Tibial artery (tissue), 4 donors: ENCODE results near the gene PPIL1.

Experiments used
- DNase-seq, 2 donors: peaks; one replicate each; pipeline ENCODE4 v3.0.0-alpha.2; 2019
- H3K27ac ChIP-seq, 2 donors: fragments of 200-600 bp; sonication (generic) in 1 of 2; 1 replicate in 1 of 2; 2 replicates in 1 of 2; pipeline ENCODE4 v1.5.1; 2018 to 2019; ENCODE audit warnings: mild to moderate bottlenecking in 1 of 2
- H3K27me3 ChIP-seq, 2 donors: fragments of 200-600 bp; sonication (generic) in 1 of 2; one replicate each; pipeline versions ENCODE4 v1.5.1 to v1.6.0; 2016 to 2019
- H3K36me3 ChIP-seq, 3 donors: fragments of 200-600 bp; sonication (generic) in 2 of 3; one replicate each; pipeline ENCODE4 v1.5.1; 2016 to 2019; ENCODE audit warnings: mild to moderate bottlenecking in 2 of 3
- H3K4me1 ChIP-seq, 4 donors: fragments of 200-600 bp; sonication (generic) in 2 of 4; 1 replicate in 3 of 4; 2 replicates in 1 of 4; pipeline ENCODE4 v1.5.1; 2016 to 2019
- H3K4me3 ChIP-seq, 2 donors: fragments of 200-600 bp; sonication (generic) in 1 of 2; 1 replicate in 1 of 2; 2 replicates in 1 of 2; pipeline ENCODE4 v1.5.1; 2018 to 2019; ENCODE audit warnings: mild to moderate bottlenecking in 2 of 2
- H3K9me3 ChIP-seq, 3 donors: fragments of 200-600 bp; sonication (generic) in 1 of 3; one replicate each; pipeline ENCODE4 v1.5.1; 2016 to 2019
- CTCF ChIP-seq, 2 experiments: fragments of 200-600 bp in 1 of 2; fragments of 450-650 bp in 1 of 2; IDR thresholded peaks; one replicate each; pipeline ENCODE4 v1.5.1; 2017 to 2019; ENCODE audit warnings: antibody characterized with exemption in 2 of 2, mild to moderate bottlenecking in 1 of 2, moderate library complexity in 1 of 2
- intact Hi-C: fragments of 100-400 bp; cut with DNase I; formaldehyde crosslinking; loops from one replicate; pipeline ENCODE4 v1.15.0; 2023; ENCODE audit warnings: low total_unique reads

PPIL1 gene

GRCh38 chr6:36884610-36885009 is 10.0 kb upstream of the PPIL1 start:
- DNase-seq, result no peak
- Histone ChIP-seq H3K4me3 (no peak overlapping the region), H3K27ac (peak overlapping the region in 1 of 2 donors; percentile 89), H3K27me3 (no peaks in the 10 kb centered on the region), H3K9me3 (no peaks in the 10 kb centered on the region), H3K4me1 (peaks cover 0 to 25% (median 17%) of the 10 kb centered on the region in 4 donors), H3K36me3 (no peaks in the 10 kb centered on the region)
- TF ChIP-seq CTCF (IDR thresholded peaks at IDR 0.05), result no peak
- intact Hi-C loops, result loop anchor here (5.0 to 10.0 kb wide), 3 partner anchors 98 to 290 kb away; partner anchors contain the start of gene PIM1

GRCh38 chr6:36875250-36875633 is 639 bp upstream of the PPIL1 start:
- Histone ChIP-seq H3K27ac (peak overlapping the region; percentile 77 to 81), H3K9me3 (no peaks in the 10 kb centered on the region), H3K4me1 (peaks cover 0 to 16% (median 4%) of the 10 kb centered on the region in 4 donors), H3K36me3 (peaks cover 0 to 11% (median 0%) of the 10 kb centered on the region in 3 donors), H3K27me3 (no peaks in the 10 kb centered on the region), H3K4me3 (peak overlapping the region; percentile 81 to 84)
- intact Hi-C loops, result no loop called here
- TF ChIP-seq CTCF (IDR thresholded peaks at IDR 0.05), result no peak
- no peak for DNase-seq

GRCh38 chr6:36873612-36874442 is 776 bp downstream of the PPIL1 start:
- TF ChIP-seq CTCF (IDR thresholded peaks at IDR 0.05), result no peak
- Histone ChIP-seq H3K27me3 (no peaks in the 10 kb centered on the region), H3K9me3 (no peaks in the 10 kb centered on the region), H3K4me3 (peak overlapping the region; percentile 81 to 84), H3K36me3 (peaks cover 0 to 25% (median 7%) of the 10 kb centered on the region in 3 donors), H3K27ac (peak overlapping the region in 1 of 2 donors; percentile 81), H3K4me1 (peaks cover 0 to 16% (median 4%) of the 10 kb centered on the region in 4 donors)
- intact Hi-C loops, result no loop called here
- no peak for DNase-seq

GRCh38 chr6:36873115-36873514 is 1.5 kb downstream of the PPIL1 start:
- DNase-seq, result no peak
- Histone ChIP-seq H3K27me3 (no peaks in the 10 kb centered on the region), H3K4me1 (peaks cover 0 to 16% (median 4%) of the 10 kb centered on the region in 4 donors), H3K36me3 (peaks cover 0 to 28% (median 7%) of the 10 kb centered on the region in 3 donors), H3K9me3 (no peaks in the 10 kb centered on the region), H3K4me3 (no peak overlapping the region), H3K27ac (no peak overlapping the region)
- TF ChIP-seq CTCF (IDR thresholded peaks at IDR 0.05), result no peak
- intact Hi-C loops, result no loop called here

- Histone ChIP-seq H3K4me1 (peaks cover 0 to 16% (median 4%) of the 10 kb centered on the region in 4 donors), H3K4me3 (no peak overlapping the region), H3K27ac (no peak overlapping the region), H3K27me3 (no peaks in the 10 kb centered on the region), H3K9me3 (no peaks in the 10 kb centered on the region), H3K36me3 (peaks cover 0 to 28% (median 7%) of the 10 kb centered on the region in 3 donors)
- TF ChIP-seq CTCF (IDR thresholded peaks at IDR 0.05), result no peak
- no peak for DNase-seq
- intact Hi-C loops, result no loop called here
Observed at GRCh38 chr6:36871686-36872085, 2.9 kb downstream of the PPIL1 start.
